ENCODE data around the gene DOCK2. TPM values are rescaled to one million over a fixed set of nuclear protein-coding genes. Genes with fewer than 3 reads are reported as not detected.

Gene DOCK2
- total and polyA plus RNA-seq, 2 donors (not counting 1 experiment from before 2014, with no cell fraction given): 112 to 330 TPM

DNA sequence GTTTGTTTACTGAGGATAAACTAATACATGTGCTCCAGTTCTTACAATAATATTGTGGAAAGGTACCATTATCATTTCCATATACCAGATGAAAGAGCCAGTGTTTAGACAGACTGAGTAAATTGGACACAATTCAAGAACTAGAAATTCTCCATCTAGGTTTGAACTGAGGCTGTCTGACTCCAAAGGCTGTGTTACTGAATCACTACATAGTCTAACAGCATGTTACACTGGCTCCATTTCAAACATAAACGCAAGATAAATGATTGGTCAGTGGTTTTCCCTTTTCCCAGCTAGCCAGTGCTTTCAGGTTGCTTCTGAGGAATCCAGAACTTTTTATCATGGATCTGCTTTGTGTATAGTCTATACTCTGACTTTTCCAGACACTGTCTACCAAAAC is 45.4 kb upstream of the DOCK2 start:
- ChIA-PET CTCF (no interaction called here), POLR2A (no interaction called here)
- WGBS (ENCODE audit: insufficient coverage): no CpG with 5 or more reads among the region's 1 CpG
- no peak overlapping the region for H3K27ac ChIP-seq (ENCODE audit: low read length in 2 of 2)
- DNase-seq (no peak), ATAC-seq (ENCODE audit: low read depth) (no peak)
- Mint-ChIP-seq H3K27ac (no peak overlapping the region), H3K4me1 (peaks cover under 1% of the 10 kb centered on the region), H3K4me3 (no peak overlapping the region), H3K27me3 (no peaks in the 10 kb centered on the region), H3K9me3 (ENCODE audit: insufficient read depth) (no peaks in the 10 kb centered on the region)
- no peaks in the 10 kb centered on the region for H3K27me3 ChIP-seq (replicated peaks in 1 of 4; ENCODE audit: control extremely low read depth in 1 of 4, control insufficient read depth in 3 of 4, insufficient read depth in 4 of 4, low read length in 3 of 4)
- no peak overlapping the region for H3K4me3 ChIP-seq (ENCODE audit: control extremely low read depth in 1 of 5, extremely low read depth in 1 of 5, insufficient read depth in 1 of 5, low read depth in 2 of 5, low read length in 4 of 5)
- TF ChIP-seq EZH2 (IDR thresholded peaks at IDR 0.05; ENCODE audit: borderline replicate concordance, insufficient read depth, low read depth, low read length, poor library complexity, severe bottlenecking): no peak
- TF ChIP-seq, protein P1, sequence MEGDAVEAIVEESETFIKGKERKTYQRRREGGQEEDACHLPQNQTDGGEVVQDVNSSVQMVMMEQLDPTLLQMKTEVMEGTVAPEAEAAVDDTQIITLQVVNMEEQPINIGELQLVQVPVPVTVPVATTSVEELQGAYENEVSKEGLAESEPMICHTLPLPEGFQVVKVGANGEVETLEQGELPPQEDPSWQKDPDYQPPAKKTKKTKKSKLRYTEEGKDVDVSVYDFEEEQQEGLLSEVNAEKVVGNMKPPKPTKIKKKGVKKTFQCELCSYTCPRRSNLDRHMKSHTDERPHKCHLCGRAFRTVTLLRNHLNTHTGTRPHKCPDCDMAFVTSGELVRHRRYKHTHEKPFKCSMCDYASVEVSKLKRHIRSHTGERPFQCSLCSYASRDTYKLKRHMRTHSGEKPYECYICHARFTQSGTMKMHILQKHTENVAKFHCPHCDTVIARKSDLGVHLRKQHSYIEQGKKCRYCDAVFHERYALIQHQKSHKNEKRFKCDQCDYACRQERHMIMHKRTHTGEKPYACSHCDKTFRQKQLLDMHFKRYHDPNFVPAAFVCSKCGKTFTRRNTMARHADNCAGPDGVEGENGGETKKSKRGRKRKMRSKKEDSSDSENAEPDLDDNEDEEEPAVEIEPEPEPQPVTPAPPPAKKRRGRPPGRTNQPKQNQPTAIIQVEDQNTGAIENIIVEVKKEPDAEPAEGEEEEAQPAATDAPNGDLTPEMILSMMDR (IDR thresholded peaks at IDR 0.05): no peak
- H3K79me2 ChIP-seq (ENCODE audit: control insufficient read depth, insufficient read depth, low read length): peaks cover 9% of the 10 kb centered on the region
- H3K9ac ChIP-seq (ENCODE audit: low read length): no peak overlapping the region
- H3K4me1 ChIP-seq (ENCODE audit: control insufficient read depth in 2 of 2, insufficient read depth in 2 of 2, low read length in 2 of 2): no peaks in the 10 kb centered on the region
- peaks cover 0 to 52% of the 10 kb centered on the region in 2 experiments for H3K36me3 ChIP-seq (replicated peaks in 1 of 2; ENCODE audit: control extremely low read depth in 1 of 2, control insufficient read depth in 1 of 2, extremely low read depth in 1 of 2, insufficient read depth in 2 of 2, low read length in 1 of 2)
- no peak overlapping the region for H2AFZ ChIP-seq (ENCODE audit: insufficient read depth, low read depth, low read length, poor library complexity, severe bottlenecking)
- H4K20me1 ChIP-seq (ENCODE audit: control insufficient read depth, insufficient read depth, low read length, poor library complexity, severe bottlenecking): no peaks in the 10 kb centered on the region
- no peaks in the 10 kb centered on the region for H3K9me3 ChIP-seq (ENCODE audit: control extremely low read depth in 1 of 3, control insufficient read depth in 2 of 3, insufficient read depth in 1 of 3, low read length in 2 of 3)
- no peak overlapping the region for H3K4me2 ChIP-seq (replicated peaks; ENCODE audit: low read depth, low read length, poor library complexity, severe bottlenecking)
- intact Hi-C loops (cut with micrococcal nuclease): no loop called here

DNA sequence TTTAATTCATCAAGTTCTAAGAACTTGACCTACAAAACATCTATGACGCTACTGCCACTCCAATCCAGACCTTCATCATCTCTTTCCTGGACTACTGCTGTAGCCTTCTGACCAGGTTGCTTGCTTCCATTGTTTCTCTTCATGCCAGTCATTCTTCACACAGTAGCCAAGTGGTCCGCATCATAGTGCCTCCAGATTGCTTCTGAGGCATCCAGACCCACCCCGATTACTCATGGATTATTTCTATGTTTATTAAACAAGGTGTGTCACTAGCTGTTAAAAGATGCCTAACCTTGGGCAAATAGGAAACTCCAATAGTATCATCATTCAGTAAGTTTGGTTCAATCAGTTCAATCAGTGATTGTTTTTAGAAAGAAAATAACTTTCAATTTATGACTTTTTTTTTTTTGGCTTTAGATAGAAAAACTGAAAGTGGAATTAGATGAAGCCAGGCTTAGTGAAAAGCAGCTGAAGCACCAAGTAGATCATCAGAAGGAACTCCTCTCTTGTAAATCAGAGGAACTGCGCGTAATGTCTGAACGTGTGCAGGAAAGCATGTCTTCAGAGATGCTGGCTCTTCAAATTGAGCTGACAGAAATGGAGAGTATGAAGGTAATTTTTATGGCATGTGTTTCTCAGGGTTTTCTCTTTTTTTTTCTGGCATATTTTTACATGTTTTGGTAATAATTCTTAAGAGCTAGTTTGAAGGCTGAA is 44.0 kb upstream of the DOCK2 start:
- H3K4me3 Mint-ChIP-seq: no peak overlapping the region
- H2AFZ ChIP-seq (ENCODE audit: insufficient read depth, low read depth, low read length, poor library complexity, severe bottlenecking): no peak overlapping the region
- H3K27ac ChIP-seq (ENCODE audit: low read length in 2 of 2): no peak overlapping the region
- no peaks in the 10 kb centered on the region for H3K9me3 ChIP-seq (ENCODE audit: control extremely low read depth in 1 of 3, control insufficient read depth in 2 of 3, insufficient read depth in 1 of 3, low read length in 2 of 3)
- ATAC-seq (ENCODE audit: low read depth): no peak
- WGBS (ENCODE audit: insufficient coverage): 100% methylated on average over 1 of the region's 6 CpGs
- H3K4me3 ChIP-seq (ENCODE audit: control extremely low read depth in 1 of 5, extremely low read depth in 1 of 5, insufficient read depth in 1 of 5, low read depth in 2 of 5, low read length in 4 of 5): no peak overlapping the region
- CTCF ChIA-PET: interaction anchor here (1.6 kb wide), 1 partner anchor 9 kb away, joined by 4 read pairs; the partner anchor contains the start of gene SPDL1
- no peaks in the 10 kb centered on the region for H3K4me1 Mint-ChIP-seq
- no peak overlapping the region for H3K4me2 ChIP-seq (replicated peaks; ENCODE audit: low read depth, low read length, poor library complexity, severe bottlenecking)
- TF ChIP-seq, protein P1 (IDR thresholded peaks at IDR 0.05): no peak
- TF ChIP-seq EZH2 (IDR thresholded peaks at IDR 0.05; ENCODE audit: borderline replicate concordance, insufficient read depth, low read depth, low read length, poor library complexity, severe bottlenecking): no peak
- no peak overlapping the region for H3K27ac Mint-ChIP-seq
- H3K9ac ChIP-seq (ENCODE audit: low read length): no peak overlapping the region
- no peaks in the 10 kb centered on the region for H4K20me1 ChIP-seq (ENCODE audit: control insufficient read depth, insufficient read depth, low read length, poor library complexity, severe bottlenecking)
- no peaks in the 10 kb centered on the region for H3K27me3 ChIP-seq (replicated peaks in 1 of 4; ENCODE audit: control extremely low read depth in 1 of 4, control insufficient read depth in 3 of 4, insufficient read depth in 4 of 4, low read length in 3 of 4)
- H3K9me3 Mint-ChIP-seq (ENCODE audit: insufficient read depth): no peaks in the 10 kb centered on the region
- H3K27me3 Mint-ChIP-seq: no peaks in the 10 kb centered on the region
- intact Hi-C loops (cut with micrococcal nuclease): no loop called here
- no peak for DNase-seq
- POLR2A ChIA-PET: interaction anchor here (0.7 kb wide), 1 partner anchor 58 kb away, joined by 3 read pairs; no protein-coding TSS in a partner anchor
- peaks cover 6% of the 10 kb centered on the region for H3K79me2 ChIP-seq (ENCODE audit: control insufficient read depth, insufficient read depth, low read length)
- H3K4me1 ChIP-seq (ENCODE audit: control insufficient read depth in 2 of 2, insufficient read depth in 2 of 2, low read length in 2 of 2): no peaks in the 10 kb centered on the region
- peaks cover 0 to 58% of the 10 kb centered on the region in 2 experiments for H3K36me3 ChIP-seq (replicated peaks in 1 of 2; ENCODE audit: control extremely low read depth in 1 of 2, control insufficient read depth in 1 of 2, extremely low read depth in 1 of 2, insufficient read depth in 2 of 2, low read length in 1 of 2)
